ENCODE data around the gene LMNA. TPM values are rescaled to one million over a fixed set of nuclear protein-coding genes. Genes with fewer than 3 reads are reported as not detected.

Gene LMNA
- total and polyA plus RNA-seq, 2 of the 4 experiments (the other 2 are of a cell fraction), result 563 to 755 TPM

GRCh38 chr1:156123356-156124196 is 9.1 kb downstream of the LMNA start:
- H3K79me1 ChIP-seq (ENCODE audit: low read depth in 1 of 2, low read length in 2 of 2), result peaks cover 0 to 40% of the 10 kb centered on the region in 2 experiments; a peak in 2 of 4 replicates
- peak overlapping the region; percentile 69 for H3K9ac ChIP-seq (ENCODE audit: low read depth, low read length)
- peak overlapping the region; percentile 99 for H2BK15ac ChIP-seq (ENCODE audit: low read depth, low read length)
- H3K9me1 ChIP-seq (ENCODE audit: insufficient read depth, low read length), result peaks cover 19% of the 10 kb centered on the region
- 12% methylated on average over 5 of the region's 14 CpGs; no CpG with 5 or more reads in 1 of the 2 experiments for WGBS, 2 experiments (ENCODE audit: extremely low coverage in 2 of 2, insufficient read length in 1 of 2)
- DNase-seq (peak; percentile 98), ATAC-seq (ENCODE audit: low read depth) (peak; percentile 36)
- peaks cover 69% of the 10 kb centered on the region for H4K20me1 ChIP-seq (ENCODE audit: insufficient read depth, low read length)
- no TSS peak for BruUV-seq (replicated peaks)
- peak overlapping the region; percentile 99 for H4K91ac ChIP-seq (ENCODE audit: insufficient read depth, low read depth, low read length)
- H3K4me1 ChIP-seq (ENCODE audit: control insufficient read depth, insufficient read depth, low read length), result peaks cover 63% of the 10 kb centered on the region
- intact Hi-C loops (cut with micrococcal nuclease), result loop anchor here (1.0 kb wide), 1 partner anchor 9 kb away; the partner anchor contains the start of gene LMNA
- H3K18ac ChIP-seq (ENCODE audit: low read depth, low read length), result peak overlapping the region; percentile 94
- peak overlapping the region; percentile 98 to 99 for H4K8ac ChIP-seq (ENCODE audit: low read depth in 2 of 2, low read length in 2 of 2)
- H2AK9ac ChIP-seq (replicated peaks; ENCODE audit: low read depth, low read length, poor library complexity), result peak overlapping the region; percentile 99
- peak overlapping the region; percentile 98 for H4K5ac ChIP-seq (ENCODE audit: low read depth, low read length)
- H2BK120ac ChIP-seq (ENCODE audit: low read depth, low read length), result peak overlapping the region; percentile 99
- peak overlapping the region; percentile 98 for H3K56ac ChIP-seq (ENCODE audit: extremely low read depth, insufficient read depth, low read length)
- peak overlapping the region; percentile 51 for H2AFZ ChIP-seq (replicated peaks; ENCODE audit: low read length, poor library complexity)
- dilution Hi-C loops (cut with HindIII; ENCODE audit: low sequenced_read_pairs, unreplicated experiment), result no loop called here
- H2BK5ac ChIP-seq (ENCODE audit: low read depth, low read length, poor library complexity, severe bottlenecking), result peak overlapping the region; percentile 99
- no peak overlapping the region for H3K4me3 ChIP-seq (ENCODE audit: insufficient read depth, low read depth, low read length)
- POLR2A ChIA-PET (ENCODE audit: unreplicated experiment), result no interaction called here
- H2AK5ac ChIP-seq (ENCODE audit: low read depth, low read length), result peak overlapping the region; percentile 99
- H3K4ac ChIP-seq (ENCODE audit: low read depth, low read length), result peak overlapping the region; percentile 100
- H2BK20ac ChIP-seq (ENCODE audit: low read depth, low read length), result peak overlapping the region; percentile 92
- H3K27ac ChIP-seq (ENCODE audit: insufficient read depth, low read length), result peak overlapping the region; percentile 98
- CTCF ChIA-PET, result interaction anchor here (2.1 kb wide), 1 partner anchor 27 kb away, joined by 7 read pairs; no protein-coding TSS in a partner anchor
- peaks cover 12% of the 10 kb centered on the region for H3K36me3 ChIP-seq (ENCODE audit: control insufficient read depth, insufficient read depth, low read length)
- no peaks in the 10 kb centered on the region for H3K27me3 ChIP-seq (ENCODE audit: control insufficient read depth, insufficient read depth, low read length)
- H3K23ac ChIP-seq (ENCODE audit: low read depth, low read length), result peak overlapping the region; percentile 98
- H3K9me3 ChIP-seq (ENCODE audit: control insufficient read depth, insufficient read depth, low read length), result no peaks in the 10 kb centered on the region
- peak overlapping the region; percentile 87 for H3K4me2 ChIP-seq (ENCODE audit: low read depth, low read length)
- in situ Hi-C loops (cut with MboI; ENCODE audit: low sequenced_read_pairs), result no loop called here
- peak overlapping the region; percentile 99 for H3K14ac ChIP-seq (replicated peaks; ENCODE audit: low read depth, low read length)
- peak; percentile 82 for TF ChIP-seq MAZ (IDR thresholded peaks at IDR 0.05; ENCODE audit: borderline replicate concordance, low read depth, low read length)
- peak; percentile 52; the same call in 1 of the 2 replicates for TF ChIP-seq FOS (IDR thresholded peaks at IDR 0.05; ENCODE audit: low read depth, low read length)
- TF ChIP-seq MAFK (IDR thresholded peaks at IDR 0.05; ENCODE audit: low read depth, low read length), result no peak
- TF ChIP-seq POLR2A (IDR thresholded peaks at IDR 0.05; ENCODE audit: low read depth, low read length), result peak; percentile 61; the same call in 1 of the 2 replicates
- peak; percentile 38 for TF ChIP-seq CTCF (conservative IDR thresholded peaks at IDR 0.05; ENCODE audit: low read depth, low read length)
- no peak for TF ChIP-seq ELK1 (IDR thresholded peaks at IDR 0.05; ENCODE audit: borderline replicate concordance, low read depth, low read length)
- TF ChIP-seq CHD1 (IDR thresholded peaks at IDR 0.05; ENCODE audit: low read depth, low read length), result no peak
- no peak for TF ChIP-seq RFX5 (IDR thresholded peaks at IDR 0.05; ENCODE audit: low read depth, low read length)
- no peak for TF ChIP-seq SMC3 (IDR thresholded peaks at IDR 0.05; ENCODE audit: low read depth, low read length)
- 0 out of 2 replicates have a peak, but pooled peaks have one; percentile 9 for TF ChIP-seq MXI1 (IDR thresholded peaks at IDR 0.05; ENCODE audit: borderline replicate concordance, low read depth, low read length)
- TF ChIP-seq CEBPB (IDR thresholded peaks at IDR 0.05; ENCODE audit: low read depth, low read length), result no peak
- no peak for TF ChIP-seq RCOR1 (IDR thresholded peaks at IDR 0.05; ENCODE audit: insufficient replicate concordance, low read length)
- 0 out of 2 replicates have a peak, but pooled peaks have one; percentile 2 for TF ChIP-seq USF2 (IDR thresholded peaks at IDR 0.05; ENCODE audit: low read depth, low read length)
